SK-N-SH (cell line): ENCODE results near the gene MAD1L1. TPM values are rescaled to one million over a fixed set of nuclear protein-coding genes. Genes with fewer than 3 reads are reported as not detected.

ENCODE experiments used
- CTCF ChIA-PET: fragments of 300-600, 350-600 bp; formaldehyde crosslinking; extraction: SDS; loops from one replicate; lab custom pipeline; 2021; lab: Yijun Ruan, JAX
- POLR2A ChIA-PET: fragments of 350-600 bp; sonication (Branson Sonifier 250); formaldehyde crosslinking; extraction: SDS; loops from one replicate; lab custom pipeline; 2020; ENCODE audit warnings: antibody characterized with exemption, inconsistent platforms; lab: Yijun Ruan, JAX
- DNase-seq: peaks from one replicate; pipeline ENCODE4 v3.0.0; 2012
- H2AFZ ChIP-seq: fragments of 200-600 bp; sonication (generic); 2 replicates; pipeline ENCODE4 v1.8.1; 2016; ENCODE audit warnings: antibody characterized with exemption, mild to moderate bottlenecking, low read depth
- H3F3A ChIP-seq: fragments of 200-600 bp; sonication (generic); replicated peaks from 2 replicates; pipeline ENCODE3; 2016; ENCODE audit warnings: antibody characterized with exemption, mild to moderate bottlenecking; ENCODE audit not compliant: insufficient read depth
- H3K27ac ChIP-seq, 2 experiments: fragments of 200-500 bp in 1 of 2; fragments of 200-600 bp in 1 of 2; sonication (Bioruptor generic) in 1 of 2; sonication (generic), shearing (Covaris generic) in 1 of 2; 2 replicates each; pipeline versions ENCODE4 v1.5.1 to v1.6.1; 2014 to 2016; ENCODE audit warnings: low read depth in 2 of 2, inconsistent platforms in 1 of 2, low read length in 1 of 2, mild to moderate bottlenecking in 1 of 2, mixed read lengths in 1 of 2
- H3K27me3 ChIP-seq: fragments of 200-600 bp; sonication (generic), shearing (Covaris generic); 2 replicates; pipeline ENCODE4 v1.6.1; 2016; ENCODE audit warnings: mixed run types; ENCODE audit not compliant: insufficient read depth
- H3K36me3 ChIP-seq, 2 experiments: fragments of 200-500 bp in 1 of 2; fragments of 200-600 bp in 1 of 2; sonication (Bioruptor generic) in 1 of 2; sonication (generic) in 1 of 2; replicated peaks in 1 of 2; 2 replicates each; pipeline versions ENCODE3 to v1.5.1; 2014 to 2016; ENCODE audit warnings: low read length in 1 of 2, mild to moderate bottlenecking in 1 of 2; ENCODE audit not compliant: insufficient read depth in 2 of 2, control insufficient read depth in 1 of 2
- H3K4me1 ChIP-seq, 2 experiments: fragments of 200-500 bp in 1 of 2; fragments of 200-600 bp in 1 of 2; sonication (Bioruptor generic) in 1 of 2; sonication (generic), shearing (Covaris generic) in 1 of 2; 2 replicates each; pipeline versions ENCODE4 v1.5.1 to v1.6.1; 2014 to 2016; ENCODE audit warnings: low read depth in 1 of 2, low read length in 1 of 2, mixed run types in 1 of 2; ENCODE audit not compliant: insufficient read depth in 2 of 2, control insufficient read depth in 1 of 2
- H3K4me2 ChIP-seq: fragments of 200-600 bp; sonication (generic), shearing (Covaris generic); 2 replicates; pipeline ENCODE4 v1.6.1; 2017; ENCODE audit warnings: mixed run types
- H3K4me3 ChIP-seq, 2 experiments: fragments of 200-500 bp in 1 of 2; fragments of 200-600 bp in 1 of 2; sonication (Bioruptor generic) in 1 of 2; sonication (generic), shearing (Covaris generic) in 1 of 2; 2 replicates each; pipeline versions ENCODE4 v1.5.1 to v1.8.1; 2014 to 2016; ENCODE audit warnings: low read depth in 2 of 2, inconsistent platforms in 1 of 2, low read length in 1 of 2, mild to moderate bottlenecking in 1 of 2, mixed read lengths in 1 of 2, moderate library complexity in 1 of 2
- H3K79me2 ChIP-seq: fragments of 200-600 bp; sonication (generic); 2 replicates; pipeline ENCODE4 v1.8.1; 2017; ENCODE audit warnings: mild to moderate bottlenecking; ENCODE audit not compliant: insufficient read depth
- H3K9ac ChIP-seq: fragments of 200-600 bp; sonication (generic); 2 replicates; pipeline ENCODE4 v1.6.1; 2017; ENCODE audit warnings: mixed run types
- H3K9me2 ChIP-seq: fragments of 200-600 bp; sonication (generic); 2 replicates; pipeline ENCODE4 v1.6.1; 2017; ENCODE audit warnings: mixed run types
- H3K9me3 ChIP-seq: fragments of 200-600 bp; sonication (generic); 2 replicates; pipeline ENCODE4 v1.6.1; 2017; ENCODE audit warnings: mixed run types, mild to moderate bottlenecking, moderate library complexity
- H4K20me1 ChIP-seq: fragments of 200-600 bp; sonication (generic); 2 replicates; pipeline ENCODE4 v1.6.1; 2017; ENCODE audit warnings: mild to moderate bottlenecking, mixed run types; ENCODE audit not compliant: insufficient read depth
- CHD2 ChIP-seq: fragments of 150-350 bp; IDR thresholded peaks from 2 replicates; pipeline ENCODE4 v1.6.1; 2018; ENCODE audit warnings: low read length; ENCODE audit not compliant: partially characterized antibody
- EZH2phosphoT487 ChIP-seq: fragments of 200-600 bp; sonication (generic); IDR thresholded peaks from 2 replicates; pipeline ENCODE4 v1.6.1; 2017; ENCODE audit warnings: low read depth, mixed run types, mild to moderate bottlenecking, antibody characterized with exemption, moderate library complexity, borderline replicate concordance
- FOXJ3 ChIP-seq: sonication (generic); formaldehyde crosslinking; IDR thresholded peaks from 2 replicates; pipeline ENCODE4 v1.5.1; 2020; ENCODE audit warnings: mild to moderate bottlenecking, missing genetic modification reagents
- FOXM1 ChIP-seq: IDR thresholded peaks from 2 replicates; pipeline ENCODE4 v1.4.0; 2012; ENCODE audit warnings: low read depth, mild to moderate bottlenecking
- GABPA ChIP-seq: IDR thresholded peaks from 2 replicates; pipeline ENCODE4 v1.4.0; 2012; ENCODE audit warnings: low read depth, mild to moderate bottlenecking
- MXI1 ChIP-seq: IDR thresholded peaks from 2 replicates; pipeline ENCODE4 v1.6.1; 2012; ENCODE audit warnings: mild to moderate bottlenecking, low read depth, low read length, improper control_type of control experiment
- POLR2AphosphoS5 ChIP-seq: IDR thresholded peaks from 2 replicates; pipeline ENCODE4 v1.6.1; 2012; ENCODE audit warnings: low read depth, low read length
- SIN3A ChIP-seq: IDR thresholded peaks from 2 replicates; pipeline ENCODE4 v1.6.1; 2012; ENCODE audit warnings: low read depth, mild to moderate bottlenecking, low read length, moderate library complexity, borderline replicate concordance
- SMC3 ChIP-seq: IDR thresholded peaks from 2 replicates; pipeline ENCODE4 v1.6.1; 2012; ENCODE audit warnings: low read depth, low read length, improper control_type of control experiment
- TAF1 ChIP-seq: IDR thresholded peaks from 2 replicates; pipeline ENCODE4 v1.6.1; 2012; ENCODE audit warnings: low read depth, mild to moderate bottlenecking, low read length, moderate library complexity, borderline replicate concordance
- TEAD4 ChIP-seq: IDR thresholded peaks from 2 replicates; pipeline ENCODE4 v1.4.0; 2012; ENCODE audit warnings: mild to moderate bottlenecking, borderline replicate concordance; ENCODE audit not compliant: insufficient read depth
- YY1 ChIP-seq: IDR thresholded peaks from 2 replicates; pipeline ENCODE4 v1.4.0; 2012; ENCODE audit warnings: low read depth, mild to moderate bottlenecking
- WGBS: methylation state at CpG from one replicate; pipeline ENCODE4 v1.1.6; 2017; ENCODE audit warnings: low lambda C conversion rate; 5-methylcytosine and 5-hydroxymethylcytosine counted together
- polyA plus RNA-seq, 3 experiments: library from polyadenylated mRNA; depleted of rRNA; stranded (reverse); fragments of >200 nt; gene quantifications; 2 replicates each; pipeline ENCODE4 v1.2.3, GENCODE V29; 2012
- TF ChIP-seq, protein P1 (sequence below): IDR thresholded peaks from 2 replicates; pipeline ENCODE4 v1.4.0; 2012; ENCODE audit warnings: low read depth, borderline replicate concordance
- TF ChIP-seq, protein P2 (sequence below): fragments of 200-600 bp; sonication (generic); IDR thresholded peaks from 2 replicates; pipeline ENCODE4 v1.6.1; 2017; ENCODE audit warnings: antibody characterized with exemption, mild to moderate bottlenecking, moderate library complexity
- TF ChIP-seq, protein P3 (sequence below): IDR thresholded peaks from 2 replicates; pipeline ENCODE4 v1.6.1; 2012; ENCODE audit warnings: mild to moderate bottlenecking, low read depth, low read length, moderate library complexity
- TF ChIP-seq, protein P4 (sequence below): fragments of 150-350 bp; IDR thresholded peaks from 2 replicates; pipeline ENCODE4 v1.6.1; 2016; ENCODE audit warnings: mild to moderate bottlenecking, low read depth, low read length
- TF ChIP-seq, protein P5 (sequence below): IDR thresholded peaks from 2 replicates; pipeline ENCODE4 v1.4.0; 2012; ENCODE audit warnings: low read depth

Gene MAD1L1
- polyA plus RNA-seq, 1 of the 3 experiments (the other 2 are of a cell fraction) = 46.2 TPM

DNA sequence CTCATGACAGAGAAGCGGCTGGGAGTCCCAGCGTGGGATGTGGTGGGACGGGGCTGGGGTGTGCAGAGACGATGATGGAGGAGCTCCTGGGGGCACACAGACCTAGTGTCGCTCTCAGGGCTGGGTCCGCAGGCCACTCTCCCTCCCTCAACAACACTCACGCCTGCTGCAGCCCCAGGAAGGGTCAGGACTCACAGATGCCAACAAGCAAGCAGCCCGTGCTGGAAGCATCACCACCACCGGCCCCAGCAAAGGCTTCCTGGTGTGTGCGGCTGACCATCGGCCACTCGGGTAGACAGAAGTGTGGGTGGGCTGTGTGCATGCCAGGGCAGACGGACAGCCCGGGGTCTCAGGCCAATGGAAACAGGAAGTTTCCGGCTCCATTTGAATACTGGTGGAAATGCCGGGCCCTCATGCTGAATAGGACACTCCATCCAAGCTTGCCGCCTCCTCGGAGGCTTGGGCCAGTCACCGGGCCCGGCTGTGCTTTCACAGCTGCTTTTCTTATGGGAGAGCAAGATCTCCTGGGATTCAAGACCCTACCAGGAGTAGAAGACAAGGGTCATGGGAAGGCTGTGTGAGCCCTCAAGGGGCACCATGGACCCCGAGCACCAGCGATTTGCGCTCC is 384.6 kb downstream of the MAD1L1 start:
- TF ChIP-seq SMC3 = no peak
- TF ChIP-seq, protein P1, sequence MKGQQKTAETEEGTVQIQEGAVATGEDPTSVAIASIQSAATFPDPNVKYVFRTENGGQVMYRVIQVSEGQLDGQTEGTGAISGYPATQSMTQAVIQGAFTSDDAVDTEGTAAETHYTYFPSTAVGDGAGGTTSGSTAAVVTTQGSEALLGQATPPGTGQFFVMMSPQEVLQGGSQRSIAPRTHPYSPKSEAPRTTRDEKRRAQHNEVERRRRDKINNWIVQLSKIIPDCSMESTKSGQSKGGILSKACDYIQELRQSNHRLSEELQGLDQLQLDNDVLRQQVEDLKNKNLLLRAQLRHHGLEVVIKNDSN = no peak
- TF ChIP-seq CHD2 = no peak
- TF ChIP-seq TAF1 = no peak
- no peak for TF ChIP-seq SIN3A
- TF ChIP-seq, protein P2, sequence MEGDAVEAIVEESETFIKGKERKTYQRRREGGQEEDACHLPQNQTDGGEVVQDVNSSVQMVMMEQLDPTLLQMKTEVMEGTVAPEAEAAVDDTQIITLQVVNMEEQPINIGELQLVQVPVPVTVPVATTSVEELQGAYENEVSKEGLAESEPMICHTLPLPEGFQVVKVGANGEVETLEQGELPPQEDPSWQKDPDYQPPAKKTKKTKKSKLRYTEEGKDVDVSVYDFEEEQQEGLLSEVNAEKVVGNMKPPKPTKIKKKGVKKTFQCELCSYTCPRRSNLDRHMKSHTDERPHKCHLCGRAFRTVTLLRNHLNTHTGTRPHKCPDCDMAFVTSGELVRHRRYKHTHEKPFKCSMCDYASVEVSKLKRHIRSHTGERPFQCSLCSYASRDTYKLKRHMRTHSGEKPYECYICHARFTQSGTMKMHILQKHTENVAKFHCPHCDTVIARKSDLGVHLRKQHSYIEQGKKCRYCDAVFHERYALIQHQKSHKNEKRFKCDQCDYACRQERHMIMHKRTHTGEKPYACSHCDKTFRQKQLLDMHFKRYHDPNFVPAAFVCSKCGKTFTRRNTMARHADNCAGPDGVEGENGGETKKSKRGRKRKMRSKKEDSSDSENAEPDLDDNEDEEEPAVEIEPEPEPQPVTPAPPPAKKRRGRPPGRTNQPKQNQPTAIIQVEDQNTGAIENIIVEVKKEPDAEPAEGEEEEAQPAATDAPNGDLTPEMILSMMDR = no peak
- no peak for TF ChIP-seq POLR2AphosphoS5
- TF ChIP-seq FOXJ3 = no peak
- TF ChIP-seq MXI1 = no peak
- no peak for TF ChIP-seq FOXM1
- TF ChIP-seq, protein P3, sequence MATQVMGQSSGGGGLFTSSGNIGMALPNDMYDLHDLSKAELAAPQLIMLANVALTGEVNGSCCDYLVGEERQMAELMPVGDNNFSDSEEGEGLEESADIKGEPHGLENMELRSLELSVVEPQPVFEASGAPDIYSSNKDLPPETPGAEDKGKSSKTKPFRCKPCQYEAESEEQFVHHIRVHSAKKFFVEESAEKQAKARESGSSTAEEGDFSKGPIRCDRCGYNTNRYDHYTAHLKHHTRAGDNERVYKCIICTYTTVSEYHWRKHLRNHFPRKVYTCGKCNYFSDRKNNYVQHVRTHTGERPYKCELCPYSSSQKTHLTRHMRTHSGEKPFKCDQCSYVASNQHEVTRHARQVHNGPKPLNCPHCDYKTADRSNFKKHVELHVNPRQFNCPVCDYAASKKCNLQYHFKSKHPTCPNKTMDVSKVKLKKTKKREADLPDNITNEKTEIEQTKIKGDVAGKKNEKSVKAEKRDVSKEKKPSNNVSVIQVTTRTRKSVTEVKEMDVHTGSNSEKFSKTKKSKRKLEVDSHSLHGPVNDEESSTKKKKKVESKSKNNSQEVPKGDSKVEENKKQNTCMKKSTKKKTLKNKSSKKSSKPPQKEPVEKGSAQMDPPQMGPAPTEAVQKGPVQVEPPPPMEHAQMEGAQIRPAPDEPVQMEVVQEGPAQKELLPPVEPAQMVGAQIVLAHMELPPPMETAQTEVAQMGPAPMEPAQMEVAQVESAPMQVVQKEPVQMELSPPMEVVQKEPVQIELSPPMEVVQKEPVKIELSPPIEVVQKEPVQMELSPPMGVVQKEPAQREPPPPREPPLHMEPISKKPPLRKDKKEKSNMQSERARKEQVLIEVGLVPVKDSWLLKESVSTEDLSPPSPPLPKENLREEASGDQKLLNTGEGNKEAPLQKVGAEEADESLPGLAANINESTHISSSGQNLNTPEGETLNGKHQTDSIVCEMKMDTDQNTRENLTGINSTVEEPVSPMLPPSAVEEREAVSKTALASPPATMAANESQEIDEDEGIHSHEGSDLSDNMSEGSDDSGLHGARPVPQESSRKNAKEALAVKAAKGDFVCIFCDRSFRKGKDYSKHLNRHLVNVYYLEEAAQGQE = no peak
- TF ChIP-seq, protein P4, sequence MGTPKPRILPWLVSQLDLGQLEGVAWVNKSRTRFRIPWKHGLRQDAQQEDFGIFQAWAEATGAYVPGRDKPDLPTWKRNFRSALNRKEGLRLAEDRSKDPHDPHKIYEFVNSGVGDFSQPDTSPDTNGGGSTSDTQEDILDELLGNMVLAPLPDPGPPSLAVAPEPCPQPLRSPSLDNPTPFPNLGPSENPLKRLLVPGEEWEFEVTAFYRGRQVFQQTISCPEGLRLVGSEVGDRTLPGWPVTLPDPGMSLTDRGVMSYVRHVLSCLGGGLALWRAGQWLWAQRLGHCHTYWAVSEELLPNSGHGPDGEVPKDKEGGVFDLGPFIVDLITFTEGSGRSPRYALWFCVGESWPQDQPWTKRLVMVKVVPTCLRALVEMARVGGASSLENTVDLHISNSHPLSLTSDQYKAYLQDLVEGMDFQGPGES = no peak
- TF ChIP-seq EZH2phosphoT487 = no peak
- TF ChIP-seq, protein P5, sequence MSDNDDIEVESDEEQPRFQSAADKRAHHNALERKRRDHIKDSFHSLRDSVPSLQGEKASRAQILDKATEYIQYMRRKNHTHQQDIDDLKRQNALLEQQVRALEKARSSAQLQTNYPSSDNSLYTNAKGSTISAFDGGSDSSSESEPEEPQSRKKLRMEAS = no peak
- TF ChIP-seq TEAD4 = no peak
- TF ChIP-seq YY1 = no peak
- TF ChIP-seq GABPA = no peak
- WGBS = 91% methylated on average over 23 of the region's 23 CpGs
- Histone ChIP-seq H3K9me3 (no peaks in the 10 kb centered on the region), H3K36me3 (no peaks in the 10 kb centered on the region), H3K27ac (no peak overlapping the region), H3K9ac (no peak overlapping the region), H3K4me2 (no peak overlapping the region), H3K9me2 (no peaks in the 10 kb centered on the region), H2AFZ (no peak overlapping the region), H3K79me2 (no peaks in the 10 kb centered on the region), H3K4me3 (no peak overlapping the region), H3K27me3 (no peaks in the 10 kb centered on the region), H3K4me1 (peaks cover 0 to 67% of the 10 kb centered on the region in 2 experiments; a peak in 1 of 4 replicates), H3F3A (no peaks in the 10 kb centered on the region), H4K20me1 (no peaks in the 10 kb centered on the region)
- no peak for DNase-seq
- ChIA-PET POLR2A (no interaction called here), CTCF (interaction anchor here (1.1 to 1.6 kb wide), 3 partner anchors 9 to 500 kb away, joined by 3 to 4 read pairs (median 3); no protein-coding TSS in a partner anchor)
